Stimulated activated CD8-positive, alpha-beta memory T cell treated with anti-CD3 and anti-CD28 coated beads, Interleukin-15, amount 100 ng/mL, for 48 hours (primary cell): Measurements from ENCODE around the gene STON2.
"Not testable (repeated sequence)": the region's sequence is repeated elsewhere in the genome, so short reads cannot be mapped to it uniquely, and the experiment has no call there.

Experiments used
- DNase-seq, 2 donors: peaks; one replicate each; pipeline ENCODE4 v3.0.0-alpha.2; 2020; ENCODE audit warnings: low read depth in 2 of 2

The STON2 gene

GRCh38 chr14:81380009-81380408 lies 20.1 kb downstream of the STON2 start:
- not testable (repeated sequence) for DNase-seq

GRCh38 chr14:81371802-81372201 lies 28.3 kb downstream of the STON2 start:
- DNase-seq: no peak

- no peak for DNase-seq
These were observed 32.6 kb downstream of the STON2 start for GRCh38 chr14:81367563-81367962.

GRCh38 chr14:81366884-81367283 lies 33.2 kb downstream of the STON2 start:
- DNase-seq: no peak

- no peak for DNase-seq
These were observed 33.9 kb downstream of the STON2 start for GRCh38 chr14:81366214-81366613.

- no peak for DNase-seq
These were observed 36.3 kb downstream of the STON2 start for GRCh38 chr14:81363746-81364378.

- DNase-seq: no peak
These were observed 46.3 kb downstream of the STON2 start for GRCh38 chr14:81353691-81354323.

- DNase-seq: no peak
These were observed 47.7 kb downstream of the STON2 start for GRCh38 chr14:81352413-81352812.

GRCh38 chr14:81351205-81351604 lies 48.9 kb downstream of the STON2 start:
- no peak for DNase-seq

- DNase-seq: no peak
These were observed 49.6 kb downstream of the STON2 start for GRCh38 chr14:81350344-81351130.

GRCh38 chr14:81348061-81348460 lies 52.1 kb downstream of the STON2 start:
- no peak for DNase-seq

GRCh38 chr14:81345781-81346180 lies 54.3 kb downstream of the STON2 start:
- DNase-seq: no peak

GRCh38 chr14:81344481-81345160 lies 55.5 kb downstream of the STON2 start:
- no peak for DNase-seq

GRCh38 chr14:81343701-81344100 lies 56.4 kb downstream of the STON2 start:
- no peak for DNase-seq

- DNase-seq: no peak
These were observed 57.1 kb downstream of the STON2 start for GRCh38 chr14:81342850-81343580.

GRCh38 chr14:81341781-81342180 lies 58.3 kb downstream of the STON2 start:
- no peak for DNase-seq

- DNase-seq: no peak
These were observed 58.8 kb downstream of the STON2 start for GRCh38 chr14:81341370-81341769.

GRCh38 chr14:81340201-81340600 lies 59.9 kb downstream of the STON2 start:
- DNase-seq: no peak

- DNase-seq: no peak
These were observed 63.1 kb downstream of the STON2 start for GRCh38 chr14:81337073-81337472.

GRCh38 chr14:81336009-81336408 lies 64.1 kb downstream of the STON2 start:
- no peak for DNase-seq

- DNase-seq: no peak
These were observed 67.4 kb downstream of the STON2 start for GRCh38 chr14:81332725-81333124.
